GM12878 (cell line): ENCODE data around the gene ZNF710. TPM values are rescaled to one million over a fixed set of nuclear protein-coding genes. Genes with fewer than 3 reads are reported as not detected.

Experiments
- ATAC-seq: fragments of 200-7000 bp; cut with Tn5 transposase; 3 replicates; pipeline ENCODE4 v1.9.1; 2020; ENCODE audit warnings: mild to moderate bottlenecking, moderate library complexity
- BruUV-seq: library from RNA; stranded (reverse); fragments of 400-500 nt; replicated peaks from 2 replicates; lab custom pipeline; 2021; lab: Mats Ljungman, UMichigan
- CTCF ChIA-PET: fragments of 300-600 bp; sonication (Branson Sonifier 250); formaldehyde crosslinking; extraction: SDS; loops from one replicate; lab custom pipeline; 2021; ENCODE audit warnings: inconsistent platforms; lab: Yijun Ruan, JAX
- POLR2A ChIA-PET: fragments of 350-600 bp; formaldehyde crosslinking; extraction: SDS; loops from one replicate; lab custom pipeline; 2021; ENCODE audit warnings: inconsistent platforms; lab: Charles Lee
- RAD21 ChIA-PET: fragments of 300-600 bp; sonication (Branson Sonifier 250); formaldehyde crosslinking; loops from one replicate; lab custom pipeline; 2023; ENCODE audit warnings: antibody characterized with exemption; ENCODE audit not compliant: unreplicated experiment; lab: Charles Lee
- SMC1A ChIA-PET: fragments of 300-600 bp; sonication (Branson Sonifier 250); formaldehyde crosslinking; loops from one replicate; lab custom pipeline; 2023; ENCODE audit not compliant: unreplicated experiment, uncharacterized antibody; lab: Charles Lee
- DNase-seq: peaks from one replicate; pipeline ENCODE4 v3.0.0-alpha.2; 2011; ENCODE audit warnings: low read depth, low spot score
- FAIRE-seq: peaks from 3 replicates; lab custom pipeline; 2011; peaks lifted over from hg19 to GRCh38; lab: Jason Lieb, UNC
- H2AFZ ChIP-seq: 2 replicates; pipeline ENCODE4 v1.6.0; 2011; ENCODE audit warnings: low read depth, low read length, control low read depth; ENCODE audit not compliant: control insufficient read depth
- H3K27ac ChIP-seq: 2 replicates; pipeline ENCODE4 v1.5.1; 2011; ENCODE audit warnings: control low read depth; ENCODE audit not compliant: control insufficient read depth, insufficient read depth
- H3K27me3 ChIP-seq, 2 experiments: replicated peaks in 1 of 2; 2 replicates each; pipeline versions ENCODE4 v1.6.0 to v1.6.1; 2011; ENCODE audit warnings: low read length in 1 of 2; ENCODE audit not compliant: control insufficient read depth in 2 of 2, insufficient read depth in 2 of 2
- H3K36me3 ChIP-seq, 2 experiments: 2 replicates each; pipeline ENCODE4 v1.5.1; 2011; ENCODE audit warnings: low read length in 1 of 2; ENCODE audit not compliant: control insufficient read depth in 2 of 2, insufficient read depth in 2 of 2
- H3K4me1 ChIP-seq: 2 replicates; pipeline ENCODE4 v1.6.1; 2011; ENCODE audit warnings: mild to moderate bottlenecking, low read length, moderate library complexity, mixed read lengths; ENCODE audit not compliant: control insufficient read depth, insufficient read depth
- H3K4me2 ChIP-seq: 2 replicates; pipeline ENCODE4 v1.6.0; 2011; ENCODE audit warnings: control low read depth; ENCODE audit not compliant: control insufficient read depth, insufficient read depth
- H3K4me3 ChIP-seq: fragments of 200-600 bp; sonication (generic); 2 replicates; pipeline ENCODE4 v1.5.1; 2016
- H3K79me2 ChIP-seq: 2 replicates; pipeline ENCODE4 v1.6.0; 2011; ENCODE audit warnings: low read length; ENCODE audit not compliant: control insufficient read depth, insufficient read depth
- H3K9ac ChIP-seq: 2 replicates; pipeline ENCODE4 v1.8.0; 2011; ENCODE audit warnings: low read length, control low read depth, mixed read lengths; ENCODE audit not compliant: control insufficient read depth, insufficient read depth
- H3K9me3 ChIP-seq: replicated peaks from 3 replicates; pipeline ENCODE4 v1.5.1; 2011; ENCODE audit warnings: mild to moderate bottlenecking, low read length; ENCODE audit not compliant: control insufficient read depth, insufficient read depth
- H4K20me1 ChIP-seq: 2 replicates; pipeline ENCODE4 v1.6.0; 2011; ENCODE audit not compliant: control insufficient read depth, insufficient read depth
- ATF3 ChIP-seq: IDR thresholded peaks from 2 replicates; pipeline ENCODE4 v1.6.1; 2011; ENCODE audit warnings: low read depth, mild to moderate bottlenecking, low read length, moderate library complexity, borderline replicate concordance; ENCODE audit errors: extremely low read depth
- BACH1 ChIP-seq: fragments of 450-650 bp; IDR thresholded peaks from 2 replicates; pipeline ENCODE4 v1.6.1; 2017; ENCODE audit warnings: mild to moderate bottlenecking, borderline replicate concordance
- NFXL1 ChIP-seq: fragments of 450-650 bp; IDR thresholded peaks from 2 replicates; pipeline ENCODE4 v1.6.1; 2017; ENCODE audit warnings: antibody characterized with exemption, mild to moderate bottlenecking, borderline replicate concordance
- PKNOX1 ChIP-seq: fragments of 450-650 bp; IDR thresholded peaks from 2 replicates; pipeline ENCODE4 v1.6.1; 2016; ENCODE audit warnings: mild to moderate bottlenecking
- PML ChIP-seq: IDR thresholded peaks from 2 replicates; pipeline ENCODE4 v1.6.1; 2012; ENCODE audit warnings: low read length, inconsistent platforms
- RCOR1 ChIP-seq: conservative IDR thresholded peaks from 2 replicates; pipeline ENCODE4 v1.6.1; 2012; ENCODE audit warnings: low read depth, low read length, improper control_type of control experiment
- SIN3A ChIP-seq: IDR thresholded peaks from 2 replicates; pipeline ENCODE4 v1.6.1; 2012; ENCODE audit warnings: low read depth, low read length, improper control_type of control experiment
- SKIL ChIP-seq: fragments of 450-650 bp; IDR thresholded peaks from 2 replicates; pipeline ENCODE4 v1.6.1; 2017; ENCODE audit warnings: mild to moderate bottlenecking, low read depth, inconsistent platforms; ENCODE audit not compliant: poor library complexity, severe bottlenecking
- ZBTB33 ChIP-seq: fragments of 450-650 bp; IDR thresholded peaks from 2 replicates; pipeline ENCODE4 v1.6.1; 2017; ENCODE audit warnings: mild to moderate bottlenecking
- WGBS: methylation state at CpG from one replicate; pipeline ENCODE4 v1.1.6; 2016; ENCODE audit warnings: low lambda C conversion rate; ENCODE audit not compliant: insufficient replicate concordance, insufficient coverage; ENCODE audit errors: missing lambda C conversion rate; 5-methylcytosine and 5-hydroxymethylcytosine counted together
- in situ Hi-C: fragments of 300-500 bp; cut with MboI; formaldehyde crosslinking; loops from 9 replicates; pipeline ENCODE4 v1.14.3; 2018; ENCODE audit warnings: mixed read lengths
- intact Hi-C: fragments of 100-400 bp; cut with micrococcal nuclease; formaldehyde crosslinking; loops from one replicate; pipeline ENCODE4 v1.14.2; 2022; ENCODE audit not compliant: unreplicated experiment
- polyA plus RNA-seq, 11 experiments: library from polyadenylated mRNA; depleted of rRNA in 4 of 11; unstranded in 6 of 11; stranded (reverse) in 5 of 11; fragments of >200 nt; fragmentation: Nextera tagmentation in 4 of 11; fragmentation: Illumina TruSeq in 1 of 11; extraction: Ambion mirVana in 4 of 11; extraction: Trizol in 1 of 11; gene quantifications; 1 replicate in 1 of 11; 2 replicates in 10 of 11; pipeline versions ENCODE4 v1.2.1 to v1.2.3, GENCODE V29; 2011 to 2016; ENCODE audit warnings: inconsistent platforms in 2 of 11, missing spikeins in 2 of 11, low read depth in 1 of 11
- total RNA-seq, 4 experiments: library from RNA; depleted of rRNA in 3 of 4; stranded (reverse); fragments of >200 nt in 3 of 4; fragmentation: Illumina TruSeq in 1 of 4; extraction: Trizol in 1 of 4; gene quantifications; 2 replicates each; pipeline versions ENCODE4 v1.2.1 to v1.2.3, GENCODE V29; 2013 to 2021

Gene ZNF710
- total and polyA plus RNA-seq, 10 of the 15 experiments (the other 5 are each of a cell fraction or from before 2014, with no cell fraction given), result 1.4 to 43.5 (median 9.8) TPM

- TF ChIP-seq PKNOX1 (no peak), ATF3 (no peak), SKIL (no peak), RCOR1 (no peak), BACH1 (no peak)
These were observed 17.1 kb upstream of the ZNF710 start (continued) for GRCh38 chr15:89984001-89984400.

- ChIA-PET CTCF (interaction anchor here (0.7 to 1.9 kb wide), 6 partner anchors 9 to 110 kb away, joined by 3 to 6 read pairs (median 4); no protein-coding TSS in a partner anchor), POLR2A (interaction anchor here (0.6 kb wide), 1 partner anchor 100 kb away, joined by 4 read pairs; no protein-coding TSS in a partner anchor), RAD21 (no interaction called here), SMC1A (interaction anchor here (1.4 to 2.1 kb wide), 2 partner anchors 13 to 87 kb away, joined by 6 read pairs; no protein-coding TSS in a partner anchor)
- H3K27ac ChIP-seq, result no peak overlapping the region
- H2AFZ ChIP-seq, result no peak overlapping the region
- H3K27me3 ChIP-seq, result no peaks in the 10 kb centered on the region; a peak in 1 of 4 replicates
- no peak for FAIRE-seq
- no peaks in the 10 kb centered on the region for H3K4me1 ChIP-seq
- no TSS peak for BruUV-seq
- no peak overlapping the region for H3K9ac ChIP-seq
- no peak overlapping the region for H3K4me3 ChIP-seq
- H3K4me2 ChIP-seq, result no peak overlapping the region
- no peaks in the 10 kb centered on the region for H3K36me3 ChIP-seq
- no peaks in the 10 kb centered on the region for H4K20me1 ChIP-seq
- no peak for DNase-seq
- no peak for ATAC-seq
- WGBS, result 28% methylated on average over 6 of the region's 6 CpGs
- in situ Hi-C loops (no loop called here), intact Hi-C loops (no loop called here)
- no peaks in the 10 kb centered on the region for H3K79me2 ChIP-seq
- no peaks in the 10 kb centered on the region; the same call in 2 of the 3 replicates for H3K9me3 ChIP-seq
- TF ChIP-seq NFXL1 (no peak), SIN3A (no peak), ZBTB33 (no peak), PML (no peak), SKIL (no peak)
These were observed 16.6 kb upstream of the ZNF710 start for GRCh38 chr15:89984421-89985010.
